GM18526 (cell line): Measurements from ENCODE around the gene ZDHHC13.

Experiments used
- POLR2A ChIP-seq: IDR thresholded peaks from 3 replicates; pipeline ENCODE4 v1.6.1; 2011; ENCODE audit not compliant: insufficient read length; ENCODE audit errors: extremely low read depth

The ZDHHC13 gene, protein sequence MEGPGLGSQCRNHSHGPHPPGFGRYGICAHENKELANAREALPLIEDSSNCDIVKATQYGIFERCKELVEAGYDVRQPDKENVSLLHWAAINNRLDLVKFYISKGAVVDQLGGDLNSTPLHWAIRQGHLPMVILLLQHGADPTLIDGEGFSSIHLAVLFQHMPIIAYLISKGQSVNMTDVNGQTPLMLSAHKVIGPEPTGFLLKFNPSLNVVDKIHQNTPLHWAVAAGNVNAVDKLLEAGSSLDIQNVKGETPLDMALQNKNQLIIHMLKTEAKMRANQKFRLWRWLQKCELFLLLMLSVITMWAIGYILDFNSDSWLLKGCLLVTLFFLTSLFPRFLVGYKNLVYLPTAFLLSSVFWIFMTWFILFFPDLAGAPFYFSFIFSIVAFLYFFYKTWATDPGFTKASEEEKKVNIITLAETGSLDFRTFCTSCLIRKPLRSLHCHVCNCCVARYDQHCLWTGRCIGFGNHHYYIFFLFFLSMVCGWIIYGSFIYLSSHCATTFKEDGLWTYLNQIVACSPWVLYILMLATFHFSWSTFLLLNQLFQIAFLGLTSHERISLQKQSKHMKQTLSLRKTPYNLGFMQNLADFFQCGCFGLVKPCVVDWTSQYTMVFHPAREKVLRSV

GRCh38 chr11:19116971-19117759 lies at the start of gene ZDHHC13:
TSS of gene ZDHHC13 (plus strand) at chr11:19117168. CDS start at chr11:19117250, 82 bp downstream.
- peak; percentile 89 for TF ChIP-seq POLR2A

DNA sequence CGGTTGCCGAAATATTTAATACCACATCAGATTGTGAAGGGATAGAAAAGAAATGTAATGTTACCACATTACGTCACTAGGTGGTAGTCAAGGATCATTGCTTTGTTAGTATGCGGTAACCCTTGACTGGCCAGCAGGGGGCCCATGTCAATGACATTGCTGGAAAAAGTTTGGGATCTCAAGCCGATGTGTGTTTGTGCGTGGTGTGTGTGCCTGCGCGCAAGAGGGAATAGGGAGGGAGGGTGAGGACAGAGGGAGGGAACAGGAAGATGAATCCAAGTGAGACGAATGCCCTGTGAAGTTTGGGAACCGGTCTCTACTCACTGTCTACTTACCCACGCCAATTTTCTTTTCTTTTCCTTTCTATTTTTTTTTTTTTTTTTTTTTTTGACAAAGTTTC lies 45.7 kb upstream of the ZDHHC13 start:
- TF ChIP-seq POLR2A, result no peak

DNA sequence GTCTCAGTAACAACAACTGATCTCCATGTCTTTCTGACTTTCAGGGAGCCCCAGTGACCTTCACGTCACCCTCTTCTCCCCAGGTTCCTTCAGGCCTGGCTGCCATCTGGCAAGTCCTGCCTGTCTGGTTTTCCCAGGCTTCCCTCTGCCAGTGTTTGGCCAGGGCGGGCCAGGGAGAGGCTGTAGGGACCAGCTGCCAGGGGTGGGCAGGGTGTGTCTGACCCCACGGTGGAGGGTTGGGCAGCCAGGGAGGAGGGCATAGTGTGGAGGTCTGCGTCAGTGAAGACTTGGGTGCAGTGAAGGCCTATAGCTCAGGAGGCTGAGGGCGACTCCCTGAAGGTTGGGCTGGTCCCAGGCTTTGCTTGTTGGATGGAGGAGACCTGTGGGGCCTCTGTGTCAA lies 44.5 kb upstream of the ZDHHC13 start:
- TF ChIP-seq POLR2A, result no peak

DNA sequence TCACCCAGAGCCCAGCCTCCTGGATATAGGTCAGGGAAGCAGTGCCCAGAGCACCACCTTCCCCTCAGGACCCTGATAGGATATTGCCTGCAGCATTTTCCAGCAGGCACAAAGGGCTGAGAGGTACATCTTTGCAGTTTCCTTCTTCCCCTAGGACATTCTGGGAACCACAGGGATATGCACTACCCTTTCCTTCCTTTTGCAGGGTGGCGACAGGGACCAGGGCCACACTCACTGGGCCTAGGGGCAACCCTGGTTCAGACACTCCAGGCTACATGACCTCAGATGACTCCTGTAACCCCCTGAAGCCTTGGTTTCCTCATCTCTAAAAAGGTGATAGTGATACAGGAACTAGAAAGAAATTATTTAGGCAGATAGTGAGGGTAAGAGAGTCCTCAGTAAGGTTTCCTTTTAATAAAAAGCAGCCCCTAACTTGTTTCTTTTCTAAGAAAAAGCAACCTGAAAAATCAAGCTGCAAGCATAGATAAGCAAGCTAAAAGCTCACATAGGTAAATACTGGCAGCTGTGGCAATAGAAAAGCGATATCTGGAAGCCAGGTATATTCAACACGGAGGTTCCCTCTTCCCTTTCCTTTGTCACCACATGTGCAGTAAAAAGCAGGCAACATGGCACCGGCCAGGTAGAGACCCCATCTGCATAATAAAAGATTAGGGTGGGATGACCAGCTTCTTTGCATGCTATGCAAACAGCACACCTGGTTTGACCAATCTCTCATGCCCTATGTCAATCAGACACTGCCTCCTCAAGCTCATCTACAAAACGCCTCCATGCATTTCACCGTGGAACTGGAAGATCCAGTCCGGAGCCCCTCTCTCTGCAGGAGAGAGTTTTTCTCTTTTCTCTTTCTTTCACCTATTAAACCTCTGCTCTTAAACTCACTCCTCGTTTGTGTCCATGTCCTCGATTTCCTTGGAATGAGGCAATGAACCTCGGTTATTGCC lies 43.2 kb upstream of the ZDHHC13 start:
- TF ChIP-seq POLR2A, result no peak

DNA sequence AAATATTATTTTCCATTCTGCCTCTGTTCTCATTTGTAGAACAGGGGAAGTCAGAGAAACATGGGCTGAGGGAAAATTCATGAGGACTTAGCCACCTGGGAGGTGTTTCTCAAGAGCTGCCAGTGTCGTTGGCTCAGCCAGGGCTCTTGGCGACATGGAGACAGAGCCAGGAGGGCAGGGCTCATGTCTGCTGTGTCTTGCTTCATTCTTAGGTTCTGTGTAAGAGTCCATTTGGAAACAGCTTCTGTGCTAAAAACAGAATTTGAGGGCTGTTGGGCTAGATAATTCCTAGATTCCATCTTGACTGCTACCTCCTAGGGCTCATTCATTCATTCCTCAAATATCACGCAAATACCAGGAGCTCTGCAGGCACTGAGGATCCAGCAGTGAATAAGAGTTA lies 41.3 kb upstream of the ZDHHC13 start:
- TF ChIP-seq POLR2A, result no peak

DNA sequence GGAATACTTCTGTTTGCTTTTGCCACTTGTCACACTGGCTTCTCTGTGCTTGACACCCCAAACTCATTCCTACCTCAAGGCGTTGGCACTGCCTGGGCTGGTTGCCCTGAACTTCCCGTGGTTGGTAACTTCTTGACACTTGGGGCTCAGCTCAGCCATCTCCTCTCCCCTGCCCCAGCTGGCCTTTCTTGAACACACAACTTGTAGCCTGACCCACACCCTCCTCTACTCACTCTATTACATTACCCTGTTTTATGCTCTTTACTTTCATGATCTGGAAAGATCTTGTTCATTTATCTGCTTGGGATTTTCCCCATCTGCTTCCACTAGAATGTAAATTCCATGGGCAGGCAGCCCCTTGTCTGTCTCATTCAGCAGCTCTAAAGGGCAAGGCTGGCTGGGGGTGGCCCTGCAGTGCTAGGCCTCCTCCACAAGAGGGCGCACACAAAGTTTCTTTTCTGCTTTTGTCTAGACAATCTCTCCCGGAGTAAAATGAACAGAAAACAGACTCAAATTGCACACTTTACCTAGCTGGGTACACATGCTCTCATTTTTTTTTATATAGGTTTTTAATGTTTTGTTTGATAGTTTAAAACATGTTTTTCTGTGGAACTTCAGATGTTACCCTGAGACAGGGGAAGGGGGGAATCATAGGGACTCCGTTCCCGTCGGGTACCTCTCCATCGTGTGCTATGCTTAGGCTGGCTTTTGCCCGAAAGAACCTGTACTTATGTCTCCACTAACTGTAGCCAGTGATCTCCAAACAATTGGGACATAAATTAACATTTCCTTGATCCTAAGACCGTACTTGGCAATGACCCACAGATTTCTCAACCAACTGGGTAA lies 40.0 kb upstream of the ZDHHC13 start:
- no peak for TF ChIP-seq POLR2A

DNA sequence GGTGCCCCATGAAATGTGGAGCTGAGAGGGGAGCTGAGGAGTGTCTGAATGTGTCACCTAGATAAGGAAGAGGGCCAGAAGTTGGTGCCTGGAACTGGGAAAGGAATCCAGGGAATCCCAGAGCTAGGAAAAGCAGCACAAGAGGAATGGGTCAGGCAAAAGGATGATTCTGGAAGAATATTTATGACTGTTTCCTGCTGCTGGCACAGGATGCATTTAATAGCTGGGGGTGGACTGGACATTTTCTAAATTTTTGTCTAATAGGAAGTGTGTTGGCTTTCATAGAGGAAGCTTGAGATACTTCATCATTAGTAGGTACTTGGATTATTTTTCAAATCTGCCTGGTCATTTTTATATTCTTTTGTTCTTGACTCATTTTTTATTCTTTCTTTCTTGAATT lies 39.0 kb upstream of the ZDHHC13 start:
- no peak for TF ChIP-seq POLR2A

GRCh38 chr11:19079643-19080440 lies 37.1 kb upstream of the ZDHHC13 start:
- TF ChIP-seq POLR2A, result no peak

- no peak for TF ChIP-seq POLR2A
These were observed 36.4 kb upstream of the ZDHHC13 start for GRCh38 chr11:19080579-19080993.

GRCh38 chr11:19083166-19083565 lies 33.8 kb upstream of the ZDHHC13 start:
- no peak for TF ChIP-seq POLR2A

DNA sequence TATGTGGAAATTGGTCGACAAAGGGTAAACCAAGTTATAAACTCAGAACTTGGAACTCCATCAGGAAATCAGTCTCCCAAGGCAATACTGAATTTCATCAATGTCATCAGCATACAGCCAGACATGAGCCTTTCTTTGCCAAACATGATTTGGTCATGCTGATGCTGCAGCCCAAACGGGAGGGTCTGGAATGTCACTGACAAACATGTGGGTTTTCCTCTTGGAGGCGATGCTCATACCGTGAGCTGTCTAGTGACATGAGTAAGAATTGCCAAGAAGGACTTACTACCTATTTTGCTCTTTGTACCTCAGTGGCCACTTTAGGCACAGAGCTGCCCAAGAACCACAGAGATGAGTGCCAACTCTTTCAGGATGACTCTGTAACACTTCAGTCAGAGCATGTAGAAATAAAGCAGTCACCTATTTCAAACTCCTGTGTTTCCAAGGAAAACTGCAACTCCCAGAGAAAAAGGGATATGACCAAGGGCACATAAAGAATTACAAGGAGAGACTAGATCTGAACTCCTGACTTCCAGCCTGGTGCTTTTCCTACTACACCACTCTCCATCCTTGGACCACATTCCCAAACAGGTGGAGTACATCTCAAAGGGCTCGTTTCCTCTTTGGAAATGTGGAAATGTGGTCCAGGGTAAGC lies 32.2 kb upstream of the ZDHHC13 start:
- no peak for TF ChIP-seq POLR2A

GRCh38 chr11:19087658-19088057 lies 29.3 kb upstream of the ZDHHC13 start:
- TF ChIP-seq POLR2A, result no peak

GRCh38 chr11:19088791-19089190 lies 28.2 kb upstream of the ZDHHC13 start:
- no peak for TF ChIP-seq POLR2A
